ENCODE measurements around the gene PIK3AP1.
"Not testable (repeated sequence)": the region's sequence is repeated elsewhere in the genome, so short reads cannot be mapped to it uniquely, and the experiment has no call there.

The PIK3AP1 gene

GRCh38 chr10:96606946-96607345, 113.4 kb downstream of the PIK3AP1 start:
- no peak for DNase-seq

DNA sequence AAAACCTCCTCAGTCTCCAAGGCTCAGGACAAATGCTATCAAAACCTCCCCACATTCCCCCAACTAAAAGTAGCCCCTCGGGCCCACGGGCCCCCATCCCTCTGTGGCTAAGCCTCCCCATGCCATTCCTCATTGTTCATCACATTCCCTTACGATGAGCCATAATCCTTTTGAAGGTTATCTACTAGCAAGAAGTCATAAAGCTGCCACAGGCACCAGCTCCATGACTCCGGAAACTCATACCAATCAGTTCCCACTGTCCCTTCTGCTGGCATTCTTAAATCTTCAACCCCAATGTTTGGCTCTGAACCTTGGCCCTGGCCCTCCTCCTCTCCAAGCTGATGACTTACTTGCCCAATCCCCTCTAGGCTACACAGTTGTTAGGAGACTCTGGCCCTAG, 114.1 kb downstream of the PIK3AP1 start:
- no peak for DNase-seq

GRCh38 chr10:96600337-96600736, 120.0 kb downstream of the PIK3AP1 start:
- DNase-seq: no peak

GRCh38 chr10:96598846-96599245, 121.5 kb downstream of the PIK3AP1 start:
- no peak for DNase-seq

DNA sequence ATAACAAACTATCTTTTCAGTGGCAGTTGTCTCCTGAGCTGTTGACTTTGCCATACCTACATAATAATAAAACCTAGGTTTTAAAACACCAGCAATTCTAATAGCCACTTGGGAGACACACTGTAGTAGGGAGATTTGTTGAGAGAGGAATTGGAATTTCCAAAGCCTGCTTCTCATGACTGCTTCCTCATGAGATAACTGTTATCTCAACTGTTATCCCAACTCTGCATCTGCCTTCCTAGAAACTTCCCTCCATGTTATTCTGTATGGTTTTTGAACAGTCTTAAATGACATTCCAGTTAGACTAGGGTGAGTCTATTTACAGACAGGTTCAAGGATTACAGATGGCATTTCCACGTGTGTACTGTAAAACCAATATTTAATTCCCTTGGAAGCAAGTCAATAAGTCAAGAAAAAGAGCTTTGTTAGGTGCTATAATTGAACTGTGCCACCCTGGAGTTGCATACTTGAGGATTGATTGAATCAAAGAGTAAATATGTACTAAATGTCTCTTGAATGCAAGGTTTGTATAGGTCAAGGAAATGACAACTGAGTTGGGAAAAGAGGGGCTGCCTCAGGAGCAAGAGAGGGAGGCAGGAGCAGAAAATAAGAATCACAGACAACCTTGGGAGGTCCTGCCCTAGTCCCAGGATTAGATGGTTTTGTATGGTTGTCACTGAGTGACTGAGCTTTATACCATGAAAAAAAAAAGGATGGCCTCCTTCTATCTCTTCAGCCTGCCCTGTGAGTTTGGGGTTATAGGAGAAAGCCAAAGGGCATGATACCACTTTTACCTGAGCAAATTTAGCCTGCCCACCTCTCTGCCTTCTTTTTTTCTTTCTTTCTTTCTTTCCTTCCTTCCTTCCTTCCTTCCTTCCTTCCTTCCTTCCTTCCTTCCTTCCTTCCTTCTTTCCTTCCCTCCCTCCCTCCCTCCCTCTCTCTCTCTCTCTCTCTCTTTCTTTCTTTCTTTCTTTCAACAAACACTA, 123.6 kb downstream of the PIK3AP1 start:
- DNase-seq: no peak

- DNase-seq: no peak
Observed at GRCh38 chr10:96595741-96596140, 124.6 kb downstream of the PIK3AP1 start.

- no peak for DNase-seq
Observed at GRCh38 chr10:96591946-96592345, 128.4 kb downstream of the PIK3AP1 start.

DNA sequence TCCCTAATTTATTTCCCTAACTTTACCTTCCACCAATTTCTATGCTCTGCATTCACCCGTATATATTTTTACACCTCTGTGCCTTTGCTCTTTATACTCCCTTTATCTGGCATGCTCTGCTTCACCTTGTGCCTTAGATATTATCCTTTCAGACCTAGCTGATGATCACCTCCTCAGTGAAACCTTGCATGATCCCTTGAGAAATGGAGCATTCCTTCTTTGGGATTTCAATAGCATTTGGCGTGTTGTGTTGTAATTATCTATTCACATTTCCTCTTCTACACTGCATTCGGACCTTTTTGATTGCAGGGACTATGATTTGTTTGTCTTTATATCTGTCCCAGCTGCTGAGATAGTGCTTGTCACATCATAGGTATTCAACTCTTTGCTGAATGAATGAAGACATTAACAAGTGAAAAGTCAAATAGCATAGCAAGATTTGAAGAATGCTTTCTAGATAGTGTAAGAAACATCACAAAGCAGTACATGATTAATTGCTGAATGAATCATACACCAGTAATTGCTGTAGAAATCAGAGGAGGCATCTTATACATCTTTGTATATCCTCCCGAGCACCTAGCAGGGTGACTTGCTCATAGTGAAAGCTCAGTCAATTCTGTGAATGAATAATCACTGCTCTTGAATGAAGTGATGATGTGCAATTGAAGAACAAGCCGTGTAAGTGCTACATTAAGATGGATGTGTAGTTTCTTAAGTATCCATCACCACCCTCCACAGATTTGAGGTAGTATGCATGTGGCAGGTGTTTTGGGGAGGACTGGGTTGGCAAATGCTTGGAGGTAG, 131.5 kb downstream of the PIK3AP1 start:
- DNase-seq: no peak

- peak; percentile 3 for DNase-seq
Observed at GRCh38 chr10:96588060-96588554, 132.2 kb downstream of the PIK3AP1 start.

- peak; percentile 46 for DNase-seq
Observed at GRCh38 chr10:96587264-96588059, 132.9 kb downstream of the PIK3AP1 start.

- DNase-seq: peak; percentile 80
Observed at GRCh38 chr10:96586419-96587263, 133.7 kb downstream of the PIK3AP1 start, which contains the start of gene TM9SF3. Gene TM9SF3 (minus strand): TSS chr10:96587012. CDS start chr10:96586835, 177 bp downstream.

DNA sequence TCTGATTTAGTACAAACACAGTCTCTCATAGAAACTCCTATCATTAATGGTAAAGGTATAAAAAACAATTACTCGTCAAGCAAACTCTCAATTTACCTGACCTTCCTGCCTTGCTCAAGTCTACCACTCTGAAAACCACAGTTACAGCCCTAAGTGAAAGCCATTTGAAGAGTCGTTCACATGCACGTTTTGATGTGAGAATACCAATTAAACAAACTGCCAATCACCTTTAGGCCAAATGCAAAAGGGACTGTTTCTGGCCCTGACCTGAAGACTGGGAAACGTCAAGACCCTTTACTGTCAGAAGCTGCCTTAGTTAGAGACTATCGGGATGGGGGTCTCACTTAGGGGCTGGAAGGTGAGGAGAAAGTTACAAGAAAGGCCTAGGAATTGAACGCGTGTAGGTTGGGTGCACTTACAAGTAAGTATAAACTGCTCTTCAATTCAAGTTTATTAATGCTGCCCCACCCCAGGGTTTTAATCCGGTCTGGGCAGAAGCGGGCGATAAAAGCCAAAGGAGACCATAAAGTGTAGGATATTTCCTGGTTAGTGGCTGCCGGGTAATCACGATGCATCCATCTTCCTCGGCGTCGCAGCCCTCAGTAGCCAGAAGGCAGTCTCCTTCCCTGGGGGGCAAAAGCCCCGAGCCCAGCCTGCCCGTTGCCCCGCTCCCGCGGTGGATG, 134.4 kb downstream of the PIK3AP1 start:
- DNase-seq: peak; percentile 14

DNA sequence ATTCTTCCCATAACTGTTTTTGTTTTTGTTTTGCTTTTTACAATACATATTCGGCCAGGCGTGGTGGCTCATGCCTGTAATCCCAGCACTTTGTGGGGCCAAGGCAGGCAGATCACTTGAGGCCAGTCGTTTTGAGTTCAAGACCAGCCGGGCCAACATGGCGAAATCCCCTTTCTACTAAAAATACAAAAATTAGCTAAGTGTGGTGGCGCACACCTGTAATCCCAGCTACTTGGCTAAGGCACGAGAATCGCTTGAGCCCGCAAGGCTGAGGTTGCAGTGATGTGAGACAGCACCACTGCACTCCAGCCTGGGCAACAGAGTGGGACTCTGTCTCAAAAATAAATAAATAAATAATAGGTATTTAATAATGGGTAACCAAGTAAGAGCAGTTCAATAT, 135.8 kb downstream of the PIK3AP1 start:
- no peak for DNase-seq

GRCh38 chr10:96584035-96584434, 136.3 kb downstream of the PIK3AP1 start:
- DNase-seq: no peak

- DNase-seq: no peak
Observed at GRCh38 chr10:96579133-96579532, 141.2 kb downstream of the PIK3AP1 start.

GRCh38 chr10:96578633-96579032, 141.7 kb downstream of the PIK3AP1 start:
- no peak for DNase-seq

DNA sequence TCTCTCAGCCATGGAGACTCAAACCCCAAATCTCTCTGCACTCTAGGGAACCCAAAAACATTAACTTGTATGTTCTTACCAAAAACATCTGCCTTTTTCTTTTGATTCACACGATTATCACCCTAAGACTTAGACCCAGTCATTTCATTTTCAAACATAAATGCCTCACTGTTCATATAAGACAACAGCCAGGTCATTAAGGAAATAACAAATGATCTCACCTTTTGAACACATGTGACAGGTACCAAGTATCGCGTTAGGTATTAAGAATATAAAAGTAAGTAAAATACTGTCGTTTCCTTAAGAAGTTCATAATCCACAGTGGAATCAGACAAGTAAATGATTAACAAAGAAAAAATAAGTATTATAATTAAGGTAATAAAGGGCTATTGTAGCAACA, 142.3 kb downstream of the PIK3AP1 start:
- DNase-seq: no peak

DNA sequence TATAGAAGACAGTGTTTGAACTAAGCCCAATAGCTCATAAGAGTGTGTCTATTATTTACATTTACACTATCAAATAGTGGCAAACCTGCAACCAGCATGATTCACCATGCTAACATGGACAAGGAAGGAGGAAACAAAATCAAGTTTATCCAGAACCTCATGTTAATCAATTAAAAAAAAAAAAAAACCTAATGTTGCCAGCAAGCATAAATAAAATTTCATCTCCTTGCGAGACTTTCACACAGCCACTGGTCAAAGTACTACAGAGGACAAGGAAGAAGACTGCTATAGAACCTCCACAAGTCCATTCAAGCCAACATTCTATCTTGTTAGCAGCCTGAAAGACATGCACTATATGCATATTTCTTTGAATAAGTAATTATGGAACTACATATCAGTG, 143.2 kb downstream of the PIK3AP1 start:
- DNase-seq: no peak

DNA sequence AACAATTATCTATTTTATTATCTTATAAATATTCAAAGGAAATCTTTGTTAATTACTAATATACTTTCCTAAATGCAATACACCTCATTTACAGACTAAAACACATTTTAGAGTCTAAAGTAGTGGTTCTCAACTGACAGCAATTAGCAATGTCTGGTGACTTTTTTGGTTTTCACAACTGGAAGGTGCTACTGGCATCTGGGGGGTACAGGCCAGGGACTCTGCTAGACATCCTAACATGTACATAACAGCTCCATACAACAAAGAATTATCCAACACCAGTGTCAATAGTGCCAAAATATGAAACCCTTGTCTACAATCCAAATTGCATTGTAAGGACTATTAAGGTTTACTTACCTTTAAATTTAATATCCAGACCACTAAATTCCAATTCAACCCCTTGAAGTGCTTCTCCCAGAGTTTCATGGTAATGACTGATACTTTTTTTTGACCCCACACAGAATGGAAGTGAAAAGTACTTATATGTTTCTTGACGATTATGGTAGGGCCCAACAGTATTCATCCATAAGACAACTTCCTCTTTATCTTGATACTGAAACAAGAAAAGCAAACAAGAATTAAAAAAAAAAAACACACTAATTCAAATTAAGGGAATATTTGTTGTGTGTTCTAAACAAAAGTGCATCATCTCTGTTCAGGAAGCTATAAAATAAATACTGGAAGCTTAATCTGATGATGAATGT, 143.9 kb downstream of the PIK3AP1 start:
- DNase-seq: no peak

DNA sequence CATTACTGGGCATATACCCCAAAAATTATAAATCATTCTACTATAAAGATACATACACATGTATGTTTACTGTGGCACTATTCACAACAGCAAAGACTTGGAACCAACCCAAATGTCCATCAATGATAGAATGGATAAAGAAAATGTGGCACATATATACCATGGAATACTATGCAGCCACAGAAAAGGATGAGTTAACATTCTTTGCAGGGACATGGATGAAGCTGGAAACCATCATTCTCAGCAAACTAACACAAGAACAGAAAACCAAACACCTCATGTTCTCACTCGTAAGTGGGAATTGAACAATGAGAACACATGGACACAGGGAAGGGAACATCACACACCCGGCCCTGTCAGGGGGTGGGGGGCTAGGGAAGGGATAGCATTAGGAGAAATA, 145.8 kb downstream of the PIK3AP1 start:
- DNase-seq: not testable (repeated sequence)

Data from NCI-H345 (cell line).